ENCODE results near the gene CAPN15. TPM values are rescaled to one million over a fixed set of nuclear protein-coding genes. Genes with fewer than 3 reads are reported as not detected.
A peak's percentile ranks its signal among the peaks of the same experiment; 100 is the strongest.

CAPN15 gene
- total RNA-seq, 4 donors from 2014 or later: 59.9 to 86.4 (median 75.2) TPM

GRCh38 chr16:543301-544164, 16.0 kb downstream of the CAPN15 start:
- Histone ChIP-seq H3K27me3 (no peaks in the 10 kb centered on the region), H3K4me1 (peaks cover 7% of the 10 kb centered on the region), H3K36me3 (peaks cover 31% of the 10 kb centered on the region), H3K27ac (no peak overlapping the region), H3K9me3 (no peaks in the 10 kb centered on the region), H3K4me3 (no peak overlapping the region)
- WGBS: 81% methylated on average over 13 of the region's 51 CpGs
- no peak for TF ChIP-seq POLR2AphosphoS5 (IDR thresholded peaks at IDR 0.05)
- no peak for TF ChIP-seq CTCF (IDR thresholded peaks at IDR 0.05)
- no peak for DNase-seq (ENCODE audit: low spot score in 2 of 2)

DNA sequence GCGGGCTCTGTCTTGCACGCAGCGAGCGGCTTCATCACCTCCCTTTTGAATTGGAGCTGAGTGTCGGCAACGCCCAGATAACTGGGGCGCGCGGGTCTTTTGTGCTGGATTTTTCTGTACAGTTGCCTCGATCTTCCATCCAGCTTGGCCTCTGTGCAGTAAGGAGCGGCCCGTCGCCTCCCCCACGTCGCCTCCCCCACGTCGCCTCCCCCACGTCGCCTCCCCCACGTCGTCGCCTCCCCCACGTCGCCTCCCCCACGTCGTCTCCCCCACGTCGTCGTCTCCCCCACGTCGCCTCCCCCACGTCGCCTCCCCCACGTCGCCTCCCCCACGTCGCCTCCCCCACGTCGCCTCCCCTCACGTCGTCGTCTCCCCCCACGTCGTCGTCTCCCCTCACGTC, 17.0 kb downstream of the CAPN15 start:
- H3K4me1 ChIP-seq: peaks cover 7% of the 10 kb centered on the region
- H3K27ac ChIP-seq: no peak overlapping the region
- H3K4me3 ChIP-seq: no peak overlapping the region
- 97% methylated on average over 34 of the region's 46 CpGs for WGBS
- TF ChIP-seq EP300 (IDR thresholded peaks at IDR 0.05): no peak
- TF ChIP-seq POLR2AphosphoS5 (IDR thresholded peaks at IDR 0.05): no peak
- no peak for TF ChIP-seq POLR2A (IDR thresholded peaks at IDR 0.05)
- TF ChIP-seq CTCF (IDR thresholded peaks at IDR 0.05): no peak
- peaks cover 35% of the 10 kb centered on the region for H3K36me3 ChIP-seq
- DNase-seq (ENCODE audit: low spot score in 2 of 2): no peak
- H3K9me3 ChIP-seq: no peaks in the 10 kb centered on the region
- H3K27me3 ChIP-seq: no peaks in the 10 kb centered on the region

GRCh38 chr16:546909-547770, 19.6 kb downstream of the CAPN15 start:
- H3K4me1 ChIP-seq: peaks cover 7% of the 10 kb centered on the region
- H3K36me3 ChIP-seq: peaks cover 41% of the 10 kb centered on the region
- peak overlapping the region; percentile 33 for H3K4me3 ChIP-seq
- TF ChIP-seq EP300 (IDR thresholded peaks at IDR 0.05) (no peak), CTCF (IDR thresholded peaks at IDR 0.05) (peak; percentile 34 to 69), POLR2AphosphoS5 (IDR thresholded peaks at IDR 0.05) (no peak)
- DNase-seq (ENCODE audit: low spot score in 2 of 2): no peak
- H3K27me3 ChIP-seq: no peaks in the 10 kb centered on the region
- WGBS: 60% methylated on average over 20 of the region's 60 CpGs
- no peak overlapping the region for H3K27ac ChIP-seq
- no peaks in the 10 kb centered on the region for H3K9me3 ChIP-seq

- DNase-seq (ENCODE audit: low spot score in 2 of 2): no peak
- Histone ChIP-seq H3K27ac (no peak overlapping the region), H3K4me3 (no peak overlapping the region), H3K36me3 (peaks cover 56% of the 10 kb centered on the region), H3K9me3 (no peaks in the 10 kb centered on the region), H3K27me3 (no peaks in the 10 kb centered on the region), H3K4me1 (peaks cover 7% of the 10 kb centered on the region)
- TF ChIP-seq CTCF (IDR thresholded peaks at IDR 0.05) (no peak), EP300 (IDR thresholded peaks at IDR 0.05) (no peak), POLR2A (IDR thresholded peaks at IDR 0.05) (no peak), POLR2AphosphoS5 (IDR thresholded peaks at IDR 0.05) (no peak)
- no CpG with 5 or more reads among the region's 21 CpGs for WGBS
These were observed 21.1 kb downstream of the CAPN15 start for GRCh38 chr16:548586-548985.

All from suprapubic skin (tissue), 4 donors.